ENCODE results near the gene PRKCD.

Gene PRKCD

DNA sequence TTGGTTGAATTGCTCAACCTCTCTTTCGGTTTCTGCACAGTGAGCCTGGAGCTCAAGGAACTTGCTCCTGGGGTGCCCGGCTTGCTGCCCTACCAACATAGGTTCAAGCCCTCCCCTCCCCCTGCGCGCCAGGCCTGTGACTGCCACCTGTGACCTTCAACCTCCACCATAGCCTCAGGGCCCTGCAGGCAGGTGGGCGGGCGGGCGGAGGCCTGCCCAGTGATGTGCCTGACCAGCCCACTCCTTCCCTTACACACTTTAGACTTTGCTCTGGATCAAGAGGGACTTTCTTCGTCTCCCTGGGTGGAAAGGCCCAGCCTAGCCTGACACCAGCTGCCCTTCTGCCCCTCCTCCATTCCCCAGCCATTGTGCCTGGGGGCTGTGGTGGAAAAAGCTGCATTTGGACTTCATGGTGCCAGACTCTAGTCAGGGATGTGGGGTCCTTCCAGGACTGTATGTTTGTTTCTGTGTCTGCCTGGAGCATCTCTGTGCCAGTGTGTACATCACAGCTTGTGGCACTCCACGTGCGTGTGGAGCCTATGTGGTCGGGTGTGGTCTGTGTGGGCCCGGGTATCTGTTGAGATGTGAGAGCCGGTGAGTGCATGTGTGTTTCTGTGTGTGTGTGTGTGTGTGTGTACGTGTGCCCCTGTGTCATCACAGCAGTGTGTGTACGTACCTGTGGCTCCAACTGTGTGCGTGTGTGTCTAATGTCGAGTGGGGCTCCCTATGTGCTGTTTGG lies 9.5 kb downstream of the PRKCD start:
- DNase-seq (ENCODE audit: low read depth) = no peak

DNA sequence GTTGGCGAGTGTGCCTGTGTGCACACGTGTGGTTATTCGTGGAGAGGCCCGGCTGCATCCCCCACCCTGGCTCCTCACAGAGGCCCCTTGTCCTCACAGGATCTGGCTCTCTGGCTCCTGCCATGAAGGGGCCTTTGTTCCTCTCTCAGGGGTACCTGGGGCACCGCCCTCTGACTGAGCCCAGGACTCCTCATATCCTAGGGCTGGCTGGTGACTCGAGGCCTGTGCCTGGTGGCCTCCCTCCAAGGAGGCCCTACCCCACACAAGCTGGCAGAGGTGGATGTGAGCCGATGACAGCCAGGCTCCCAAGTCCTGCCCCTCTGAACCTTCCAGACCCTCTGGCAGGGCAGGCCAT lies 10.0 kb downstream of the PRKCD start:
- no peak for DNase-seq (ENCODE audit: low read depth)

DNA sequence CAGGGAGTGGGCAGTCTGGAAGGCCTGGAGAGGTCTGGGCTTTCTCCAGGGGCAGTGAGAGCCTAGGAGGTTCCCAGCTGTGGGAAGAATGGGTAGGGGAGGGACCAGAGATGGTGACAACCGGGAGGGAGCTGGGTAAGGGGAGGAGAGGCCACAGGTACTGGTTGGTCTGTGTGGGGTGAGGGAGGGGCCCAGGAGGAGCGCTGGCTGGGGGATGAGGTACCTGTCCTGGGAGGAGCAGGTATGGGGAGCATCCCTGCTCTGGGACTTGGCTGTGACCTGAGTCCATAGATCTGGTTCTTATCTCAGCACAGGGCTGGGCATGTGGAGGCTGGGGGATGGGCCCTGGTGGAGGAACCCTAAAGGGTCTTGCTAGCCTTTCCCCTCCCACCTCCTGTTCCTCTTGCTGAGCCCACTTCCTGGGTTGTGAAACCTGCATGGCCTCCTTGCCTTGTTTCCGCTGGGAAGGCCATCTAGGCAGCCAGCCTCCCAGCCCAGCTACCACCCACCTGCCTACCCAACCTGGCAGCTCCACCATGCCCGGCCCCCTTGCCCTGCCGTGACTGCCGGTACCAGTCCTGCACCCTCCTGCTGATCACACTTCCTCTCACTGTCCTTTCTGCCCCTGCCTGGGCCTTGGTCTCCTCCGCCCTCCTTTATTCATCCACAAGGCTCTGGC lies 11.0 kb downstream of the PRKCD start:
- DNase-seq (ENCODE audit: low read depth) = no peak

- DNase-seq (ENCODE audit: low read depth) = no peak
Measured at GRCh38 chr3:53173107-53173506, 12.1 kb downstream of the PRKCD start.

GRCh38 chr3:53174346-53175250 lies 13.6 kb downstream of the PRKCD start:
- no peak for DNase-seq (ENCODE audit: low read depth)

- no peak for DNase-seq (ENCODE audit: low read depth)
Measured at GRCh38 chr3:53175613-53176540, 14.9 kb downstream of the PRKCD start.

GRCh38 chr3:53178246-53178645 lies 17.2 kb downstream of the PRKCD start:
- no peak for DNase-seq (ENCODE audit: low read depth)

- no peak for DNase-seq (ENCODE audit: low read depth)
Measured at GRCh38 chr3:53179580-53179979, 18.6 kb downstream of the PRKCD start.

DNA sequence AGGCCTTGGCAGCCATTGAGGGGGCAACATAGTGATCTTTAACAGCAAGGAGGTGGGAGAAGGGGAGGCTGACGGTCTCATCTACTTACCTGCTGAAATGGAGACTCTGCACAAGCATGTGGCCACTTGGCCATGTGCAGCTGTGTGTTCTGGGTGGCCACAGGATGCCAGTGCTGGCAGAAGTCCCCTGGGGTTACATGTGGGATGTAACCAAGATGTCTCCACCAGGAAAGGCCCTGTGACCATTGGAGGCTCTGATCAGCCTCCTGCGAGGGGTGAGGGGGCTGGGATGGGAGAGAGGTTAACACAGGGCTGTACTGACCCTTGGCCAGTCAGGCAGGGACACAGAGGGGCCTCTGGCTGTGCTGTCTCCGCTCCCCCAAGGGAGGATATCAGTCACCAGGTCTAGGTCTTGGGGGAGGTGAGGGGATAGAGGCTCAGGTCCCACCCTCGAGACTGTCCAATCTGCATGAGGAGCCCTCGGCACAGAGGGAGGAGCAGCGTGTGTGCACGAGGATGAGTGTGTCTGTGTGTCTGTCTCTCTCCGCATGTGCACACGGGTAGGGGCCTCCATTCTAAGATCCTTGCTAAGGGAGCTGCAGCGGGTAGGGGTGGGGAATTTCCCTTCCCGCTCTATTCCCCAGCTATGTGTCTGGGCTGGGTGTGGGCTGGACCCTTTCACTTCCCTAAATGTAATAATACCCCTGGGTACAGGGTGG lies 19.5 kb downstream of the PRKCD start:
- no peak for DNase-seq (ENCODE audit: low read depth)

DNA sequence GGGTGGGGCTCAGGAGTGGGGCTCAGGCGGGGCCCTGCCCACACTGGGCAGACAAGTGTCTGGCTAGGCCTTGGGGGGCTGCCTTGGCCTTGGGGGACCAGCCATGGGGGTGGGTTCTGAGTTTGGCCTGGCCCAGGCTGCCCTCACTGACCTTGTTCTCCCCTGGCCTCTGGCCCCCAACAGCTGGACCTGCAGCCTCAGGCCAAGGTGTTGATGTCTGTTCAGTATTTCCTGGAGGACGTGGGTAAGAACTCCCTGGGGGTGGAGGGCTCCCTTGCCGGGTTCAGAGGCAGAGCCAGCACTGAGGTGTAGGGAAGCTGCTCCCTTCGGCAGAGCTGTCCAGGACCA lies 20.0 kb downstream of the PRKCD start:
- DNase-seq (ENCODE audit: low read depth) = no peak

DNA sequence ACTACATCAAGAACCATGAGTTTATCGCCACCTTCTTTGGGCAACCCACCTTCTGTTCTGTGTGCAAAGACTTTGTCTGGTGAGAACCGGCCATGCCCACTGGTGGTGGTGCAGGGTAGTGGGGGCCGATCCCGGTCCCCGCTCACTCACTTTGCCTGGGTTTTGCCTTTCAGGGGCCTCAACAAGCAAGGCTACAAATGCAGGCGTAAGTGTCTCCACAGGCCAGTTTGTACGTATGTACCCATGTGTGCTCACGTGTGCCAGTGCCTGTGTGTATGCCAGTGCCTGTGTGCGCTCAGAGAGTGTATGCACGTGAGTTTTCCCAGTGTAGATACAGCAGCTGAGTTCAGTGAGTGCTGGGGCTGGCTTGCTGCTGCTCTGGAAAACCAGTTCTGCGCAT lies 20.5 kb downstream of the PRKCD start:
- no peak for DNase-seq (ENCODE audit: low read depth)

GRCh38 chr3:53182764-53183355 lies 21.9 kb downstream of the PRKCD start:
- DNase-seq (ENCODE audit: low read depth) = no peak

- no peak for DNase-seq (ENCODE audit: low read depth)
Measured at GRCh38 chr3:53183514-53183913, 22.5 kb downstream of the PRKCD start.

DNA sequence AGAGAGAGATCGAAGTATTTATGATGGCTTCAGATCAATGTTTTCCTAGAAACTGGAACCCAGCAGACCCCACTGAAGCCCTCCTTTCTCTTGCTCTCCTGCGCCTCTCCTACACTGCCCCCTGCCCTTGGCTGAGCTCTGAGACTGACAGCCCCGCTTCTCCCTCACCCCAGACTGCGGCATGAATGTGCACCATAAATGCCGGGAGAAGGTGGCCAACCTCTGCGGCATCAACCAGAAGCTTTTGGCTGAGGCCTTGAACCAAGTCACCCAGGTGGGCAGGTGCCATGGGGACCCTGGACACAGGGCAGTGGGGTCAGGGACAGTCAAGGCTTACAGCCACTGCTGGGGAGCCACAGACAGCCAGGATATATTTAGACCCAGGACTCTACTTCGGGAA lies 23.7 kb downstream of the PRKCD start:
- no peak for DNase-seq (ENCODE audit: low read depth)

DNA sequence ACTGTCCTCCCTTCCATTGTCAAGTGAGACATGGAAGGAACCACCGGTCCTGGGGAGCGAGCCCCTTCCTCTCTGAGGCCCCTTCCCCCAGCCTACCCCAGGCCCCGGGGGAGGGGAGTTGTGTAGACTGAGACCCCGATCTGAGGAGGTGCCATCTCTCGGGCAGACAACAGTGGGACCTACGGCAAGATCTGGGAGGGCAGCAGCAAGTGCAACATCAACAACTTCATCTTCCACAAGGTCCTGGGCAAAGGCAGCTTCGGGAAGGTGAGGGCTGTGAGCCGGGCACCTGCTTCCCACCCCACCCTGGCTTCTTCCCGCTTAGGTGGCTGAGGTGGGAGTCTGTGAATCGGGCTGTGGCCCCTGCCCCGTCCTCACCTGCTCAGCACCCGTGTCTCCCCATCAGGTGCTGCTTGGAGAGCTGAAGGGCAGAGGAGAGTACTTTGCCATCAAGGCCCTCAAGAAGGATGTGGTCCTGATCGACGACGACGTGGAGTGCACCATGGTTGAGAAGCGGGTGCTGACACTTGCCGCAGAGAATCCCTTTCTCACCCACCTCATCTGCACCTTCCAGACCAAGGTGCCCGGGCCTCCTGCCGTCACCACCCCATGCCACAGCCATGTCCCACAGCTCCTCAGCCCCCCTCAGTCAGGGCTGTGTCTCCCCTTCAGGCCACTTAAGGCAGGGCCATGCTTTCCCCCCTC lies 24.9 kb downstream of the PRKCD start:
- DNase-seq (ENCODE audit: low read depth) = no peak

GRCh38 chr3:53186726-53187125 lies 25.7 kb downstream of the PRKCD start:
- DNase-seq (ENCODE audit: low read depth) = no peak

GRCh38 chr3:53187430-53187829 lies 26.4 kb downstream of the PRKCD start:
- DNase-seq (ENCODE audit: low read depth) = no peak

GRCh38 chr3:53188136-53188685 lies 27.2 kb downstream of the PRKCD start:
- no peak for DNase-seq (ENCODE audit: low read depth)

- DNase-seq (ENCODE audit: low read depth) = no peak
Measured at GRCh38 chr3:53188720-53189119, 27.7 kb downstream of the PRKCD start.

- no peak for DNase-seq (ENCODE audit: low read depth)
Measured at GRCh38 chr3:53189276-53189675, 28.3 kb downstream of the PRKCD start.
